GM11168 (cell line): Measurements from ENCODE around the gene C12orf42.

Experiments used
- in situ Hi-C: fragments of 300-500 bp; cut with MboI; formaldehyde crosslinking; loops from one replicate; pipeline ENCODE4 v1.12.0; 2022; ENCODE audit warnings: low sequenced_read_pairs; ENCODE audit not compliant: unreplicated experiment

The C12orf42 gene

GRCh38 chr12:103282124-103282523 is 213.6 kb downstream of the C12orf42 start:
- in situ Hi-C loops: no loop called here

- in situ Hi-C loops: no loop called here
Observed at GRCh38 chr12:103279444-103279843, 216.3 kb downstream of the C12orf42 start.

GRCh38 chr12:103278329-103278728 is 217.4 kb downstream of the C12orf42 start:
- in situ Hi-C loops: no loop called here

GRCh38 chr12:103273645-103274044 is 222.1 kb downstream of the C12orf42 start:
- in situ Hi-C loops: no loop called here

GRCh38 chr12:103272949-103273348 is 222.8 kb downstream of the C12orf42 start:
- in situ Hi-C loops: no loop called here

- in situ Hi-C loops: no loop called here
Observed at GRCh38 chr12:103269946-103270345, 225.8 kb downstream of the C12orf42 start.

GRCh38 chr12:103268831-103269514 is 226.8 kb downstream of the C12orf42 start:
- in situ Hi-C loops: no loop called here

GRCh38 chr12:103257763-103258162 is 238.0 kb downstream of the C12orf42 start:
- in situ Hi-C loops: no loop called here
